Stomach (tissue), 4 donors: ENCODE measurements around the gene RBBP5.

Source experiments
- CTCF ChIP-seq, 7 experiments: fragments of 450-650 bp in 4 of 7; fragments of 200-600 bp in 3 of 7; sonication (generic) in 3 of 7; IDR thresholded peaks; one replicate each; pipeline ENCODE4 v1.5.1; 2016 to 2019; ENCODE audit warnings: antibody characterized with exemption in 7 of 7, control low read depth in 2 of 7, mild to moderate bottlenecking in 1 of 7
- POLR2A ChIP-seq, 4 donors: fragments of 450-650 bp; IDR thresholded peaks; one replicate each; pipeline ENCODE4 v1.6.1; 2016; ENCODE audit warnings: antibody characterized with exemption in 4 of 4, control low read depth in 2 of 4, mild to moderate bottlenecking in 1 of 4, moderate library complexity in 1 of 4
- POLR2AphosphoS5 ChIP-seq, 3 donors: sonication (generic); formaldehyde crosslinking; IDR thresholded peaks; one replicate each; pipeline ENCODE4 v1.6.1; 2016; ENCODE audit warnings: antibody characterized with exemption in 3 of 3

DNA sequence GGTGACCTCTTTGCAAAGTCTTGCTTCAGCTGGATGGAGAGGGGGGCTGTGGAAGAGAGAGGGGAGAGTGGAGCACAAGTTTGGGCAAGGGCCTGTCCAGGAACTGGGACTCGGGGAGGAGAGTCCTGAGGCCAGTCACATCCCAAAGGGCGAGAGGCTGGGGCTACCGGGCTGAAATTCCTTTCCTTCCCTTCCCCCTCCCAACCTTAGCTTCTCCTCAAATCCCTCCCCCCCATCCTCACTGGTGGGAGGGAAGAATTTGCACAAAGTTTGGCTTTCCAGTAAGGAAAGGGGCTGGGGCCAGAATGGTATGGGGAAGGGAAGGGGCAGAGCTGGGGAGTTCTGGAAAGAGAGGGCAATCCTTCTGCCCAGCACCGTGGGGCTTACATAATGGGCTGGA, 77.9 kb downstream of the RBBP5 start:
- TF ChIP-seq CTCF (IDR thresholded peaks at IDR 0.05), result no peak
- no peak for TF ChIP-seq POLR2A (IDR thresholded peaks at IDR 0.05)
- TF ChIP-seq POLR2AphosphoS5 (IDR thresholded peaks at IDR 0.05), result no peak
